Upper lobe of left lung (tissue), 6 donors: ENCODE measurements around the gene FKBP6. TPM values are rescaled to one million over a fixed set of nuclear protein-coding genes. Genes with fewer than 3 reads are reported as not detected.
A peak's percentile ranks its signal among the peaks of the same experiment; 100 is the strongest.
"Not testable (repeated sequence)": the region's sequence is repeated elsewhere in the genome, so short reads cannot be mapped to it uniquely, and the experiment has no call there.

Source experiments
- ATAC-seq, 2 donors: fragments of 200-7000 bp; cut with Tn5 transposase; one replicate each; pipeline ENCODE4 v1.9.1; 2022; ENCODE audit warnings: mild to moderate bottlenecking in 2 of 2, moderate library complexity in 2 of 2; ENCODE audit not compliant: low FRiP score in 2 of 2
- DNase-seq, 2 donors: peaks; one replicate each; pipeline ENCODE4 v3.0.0-alpha.2; 2019 to 2020
- H3K27ac ChIP-seq, 4 donors: fragments of 200-600 bp; sonication (generic); one replicate each; pipeline ENCODE4 v1.5.1; 2016 to 2019
- H3K27me3 ChIP-seq, 4 donors: fragments of 200-600 bp; sonication (generic); one replicate each; pipeline ENCODE4 v1.5.1; 2017 to 2019
- H3K36me3 ChIP-seq, 4 donors: fragments of 200-600 bp; sonication (generic); one replicate each; pipeline ENCODE4 v1.5.1; 2016 to 2019
- H3K4me1 ChIP-seq, 4 donors: fragments of 200-600 bp; sonication (generic); one replicate each; pipeline ENCODE4 v1.5.1; 2018 to 2019
- H3K4me3 ChIP-seq, 4 donors: fragments of 200-600 bp; sonication (generic); one replicate each; pipeline ENCODE4 v1.5.1; 2017 to 2019; ENCODE audit warnings: mild to moderate bottlenecking in 2 of 4, moderate library complexity in 1 of 4
- H3K9me3 ChIP-seq, 4 donors: fragments of 200-600 bp; sonication (generic); one replicate each; pipeline ENCODE4 v1.5.1; 2018 to 2019
- EP300 ChIP-seq, 4 donors: sonication (generic); formaldehyde crosslinking; IDR thresholded peaks; one replicate each; pipeline ENCODE4 v1.5.1; 2017; ENCODE audit warnings: antibody characterized with exemption in 4 of 4, control low read depth in 2 of 4
- POLR2A ChIP-seq, 4 donors: fragments of 450-650 bp; IDR thresholded peaks; one replicate each; pipeline ENCODE4 v1.5.1; 2016 to 2017; ENCODE audit warnings: antibody characterized with exemption in 4 of 4, mild to moderate bottlenecking in 2 of 4
- POLR2AphosphoS5 ChIP-seq, 2 donors: sonication (generic); formaldehyde crosslinking; IDR thresholded peaks; one replicate each; pipeline ENCODE4 v1.5.1; 2017; ENCODE audit warnings: antibody characterized with exemption in 2 of 2
- WGBS, 2 donors: methylation state at CpG; one replicate each; pipeline ENCODE4 v1.1.5; 2017 to 2018; 5-methylcytosine and 5-hydroxymethylcytosine counted together
- total RNA-seq, 6 donors: library from RNA; depleted of rRNA in 4 of 6; stranded (reverse); fragments of >200 nt in 4 of 6; gene quantifications; one replicate each; pipeline versions ENCODE4 v1.1.0 to v1.2.1, GENCODE V29; 2016 to 2021
- TF ChIP-seq, protein P1 (sequence below), 6 experiments: fragments of 450-650 bp in 4 of 6; fragments of 200-600 bp in 2 of 6; sonication (generic) in 2 of 6; IDR thresholded peaks; one replicate each; pipeline ENCODE4 v1.5.1; 2016 to 2019; ENCODE audit warnings: antibody characterized with exemption in 6 of 6
- donor health status: DM: no; HTN: no; CAD: no; lungs with moderate emphysema.
- donor health status: DM: no; HTN: yes; CAD: no; lungs with severe emphysema.

FKBP6 gene, protein sequence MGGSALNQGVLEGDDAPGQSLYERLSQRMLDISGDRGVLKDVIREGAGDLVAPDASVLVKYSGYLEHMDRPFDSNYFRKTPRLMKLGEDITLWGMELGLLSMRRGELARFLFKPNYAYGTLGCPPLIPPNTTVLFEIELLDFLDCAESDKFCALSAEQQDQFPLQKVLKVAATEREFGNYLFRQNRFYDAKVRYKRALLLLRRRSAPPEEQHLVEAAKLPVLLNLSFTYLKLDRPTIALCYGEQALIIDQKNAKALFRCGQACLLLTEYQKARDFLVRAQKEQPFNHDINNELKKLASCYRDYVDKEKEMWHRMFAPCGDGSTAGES
- under 1 TPM in 1 of 6 donors, not detected in 5; 0.30 TPM for total RNA-seq

GRCh38 chr7:73327922-73328321 is at the start of gene FKBP6, which contains the start of gene TRIM50:
Gene FKBP6, plus strand, starts transcription at chr7:73328161. Its CDS starts 268 bp downstream, at chr7:73328429.
Gene TRIM50, minus strand, starts transcription at chr7:73328082. Its CDS starts 3,295 bp downstream, at chr7:73324787.
- peaks cover 4 to 12% (median 9%) of the 10 kb centered on the region in 4 donors for H3K4me1 ChIP-seq
- H3K27ac ChIP-seq, H3K4me3 ChIP-seq, H3K27me3 ChIP-seq, ATAC-seq, H3K9me3 ChIP-seq, H3K36me3 ChIP-seq: not testable (repeated sequence)
- WGBS, 2 donors = 92 to 95% methylated on average over 42 to 43 of the region's 43 CpGs
- DNase-seq = peak in 1 of 2 donors; percentile 75

- DNase-seq, H3K27me3 ChIP-seq, H3K36me3 ChIP-seq, H3K4me3 ChIP-seq, ATAC-seq, H3K27ac ChIP-seq, H3K9me3 ChIP-seq, H3K4me1 ChIP-seq: not testable (repeated sequence)
- WGBS, 2 donors = no CpG with 5 or more reads among the region's 13 CpGs
Observed at GRCh38 chr7:73297235-73297634, 30.7 kb upstream of the FKBP6 start.

GRCh38 chr7:73297706-73298105 is 30.3 kb upstream of the FKBP6 start:
- H3K27me3 ChIP-seq, H3K9me3 ChIP-seq, H3K36me3 ChIP-seq, H3K4me3 ChIP-seq, H3K4me1 ChIP-seq, DNase-seq, H3K27ac ChIP-seq, ATAC-seq: not testable (repeated sequence)
- WGBS, 2 donors = 96 to 97% methylated on average over 15 to 18 of the region's 27 CpGs

DNA sequence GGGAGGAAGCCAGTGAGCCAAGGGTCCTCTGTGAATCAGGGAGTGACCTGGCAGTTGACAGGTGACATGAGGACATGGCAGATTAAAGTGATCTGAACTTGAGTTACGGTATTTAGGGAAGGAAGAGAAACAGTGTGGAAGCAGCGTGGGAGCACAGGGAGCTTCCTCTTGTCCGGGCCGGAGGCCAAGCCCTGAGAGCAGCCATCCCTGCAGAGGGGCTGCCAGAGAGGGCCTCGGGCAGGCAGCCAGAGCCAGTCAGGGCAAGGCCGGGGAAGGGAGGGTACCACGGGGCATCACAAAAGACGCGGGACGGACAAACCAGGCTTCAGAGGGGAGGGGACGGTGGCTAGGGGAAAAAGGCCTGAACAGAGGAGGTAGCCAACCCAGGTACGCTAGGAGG is 28.1 kb upstream of the FKBP6 start:
- not testable (repeated sequence) for H3K27ac ChIP-seq, H3K9me3 ChIP-seq, DNase-seq, ATAC-seq, H3K4me3 ChIP-seq, H3K4me1 ChIP-seq, H3K27me3 ChIP-seq
- H3K36me3 ChIP-seq = peaks cover 4 to 21% (median 19%) of the 10 kb centered on the region in 4 donors
- WGBS, 2 donors = 54% methylated on average over 7 of the region's 12 CpGs; no CpG with 5 or more reads in 1 of the 2 donors

- not testable (repeated sequence) for H3K4me3 ChIP-seq, H3K9me3 ChIP-seq, H3K27ac ChIP-seq, H3K27me3 ChIP-seq, H3K4me1 ChIP-seq, DNase-seq
- WGBS, 2 donors = 90 to 93% methylated on average over 4 to 8 of the region's 14 CpGs
- H3K36me3 ChIP-seq = peaks cover 4 to 32% (median 27%) of the 10 kb centered on the region in 4 donors
- peak in 1 of 2 donors; percentile 28 for ATAC-seq
Observed at GRCh38 chr7:73301108-73301507, 26.9 kb upstream of the FKBP6 start.

- Histone ChIP-seq H3K4me1 (peaks cover 2 to 10% (median 3%) of the 10 kb centered on the region in 4 donors), H3K36me3 (peaks cover 4 to 39% (median 33%) of the 10 kb centered on the region in 4 donors)
- not testable (repeated sequence) for H3K4me3 ChIP-seq, ATAC-seq, H3K27me3 ChIP-seq, H3K9me3 ChIP-seq, H3K27ac ChIP-seq, DNase-seq
- WGBS, 2 donors = 89 to 99% methylated on average over 7 to 10 of the region's 10 CpGs
Observed at GRCh38 chr7:73302846-73303245, 25.1 kb upstream of the FKBP6 start.

- no peak overlapping the region for H3K27ac ChIP-seq
- DNase-seq (peak in 1 of 2 donors; percentile 73), ATAC-seq (no peak)
- TF ChIP-seq POLR2AphosphoS5 (IDR thresholded peaks at IDR 0.05) = no peak
- no peak for TF ChIP-seq EP300 (IDR thresholded peaks at IDR 0.05)
- no peak for TF ChIP-seq POLR2A (IDR thresholded peaks at IDR 0.05)
- TF ChIP-seq, protein P1, sequence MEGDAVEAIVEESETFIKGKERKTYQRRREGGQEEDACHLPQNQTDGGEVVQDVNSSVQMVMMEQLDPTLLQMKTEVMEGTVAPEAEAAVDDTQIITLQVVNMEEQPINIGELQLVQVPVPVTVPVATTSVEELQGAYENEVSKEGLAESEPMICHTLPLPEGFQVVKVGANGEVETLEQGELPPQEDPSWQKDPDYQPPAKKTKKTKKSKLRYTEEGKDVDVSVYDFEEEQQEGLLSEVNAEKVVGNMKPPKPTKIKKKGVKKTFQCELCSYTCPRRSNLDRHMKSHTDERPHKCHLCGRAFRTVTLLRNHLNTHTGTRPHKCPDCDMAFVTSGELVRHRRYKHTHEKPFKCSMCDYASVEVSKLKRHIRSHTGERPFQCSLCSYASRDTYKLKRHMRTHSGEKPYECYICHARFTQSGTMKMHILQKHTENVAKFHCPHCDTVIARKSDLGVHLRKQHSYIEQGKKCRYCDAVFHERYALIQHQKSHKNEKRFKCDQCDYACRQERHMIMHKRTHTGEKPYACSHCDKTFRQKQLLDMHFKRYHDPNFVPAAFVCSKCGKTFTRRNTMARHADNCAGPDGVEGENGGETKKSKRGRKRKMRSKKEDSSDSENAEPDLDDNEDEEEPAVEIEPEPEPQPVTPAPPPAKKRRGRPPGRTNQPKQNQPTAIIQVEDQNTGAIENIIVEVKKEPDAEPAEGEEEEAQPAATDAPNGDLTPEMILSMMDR (IDR thresholded peaks at IDR 0.05) = no peak
- H3K36me3 ChIP-seq = peaks cover 4 to 39% (median 33%) of the 10 kb centered on the region in 4 donors
- peaks cover 3 to 16% (median 8%) of the 10 kb centered on the region in 4 donors for H3K4me1 ChIP-seq
- no peaks in the 10 kb centered on the region for H3K27me3 ChIP-seq
- no peaks in the 10 kb centered on the region for H3K9me3 ChIP-seq
- H3K4me3 ChIP-seq = no peak overlapping the region
- WGBS, 2 donors = 96% methylated on average over 19 to 25 of the region's 26 CpGs
Observed at GRCh38 chr7:73303546-73303945, 24.4 kb upstream of the FKBP6 start.

GRCh38 chr7:73304071-73304470 is 23.9 kb upstream of the FKBP6 start:
- no peaks in the 10 kb centered on the region for H3K9me3 ChIP-seq
- TF ChIP-seq POLR2AphosphoS5 (IDR thresholded peaks at IDR 0.05) = no peak
- no peak for TF ChIP-seq EP300 (IDR thresholded peaks at IDR 0.05)
- TF ChIP-seq, protein P1 (IDR thresholded peaks at IDR 0.05) = no peak
- TF ChIP-seq POLR2A (IDR thresholded peaks at IDR 0.05) = no peak
- H3K27ac ChIP-seq = no peak overlapping the region
- peaks cover 6 to 20% (median 10%) of the 10 kb centered on the region in 4 donors for H3K4me1 ChIP-seq
- peak in 1 of 2 donors; percentile 38 for DNase-seq
- peaks cover 4 to 39% (median 33%) of the 10 kb centered on the region in 4 donors for H3K36me3 ChIP-seq
- WGBS, 2 donors = 94 to 95% methylated on average over 9 to 14 of the region's 14 CpGs
- no peak for ATAC-seq
- H3K4me3 ChIP-seq = no peak overlapping the region
- H3K27me3 ChIP-seq = no peaks in the 10 kb centered on the region

GRCh38 chr7:73304612-73305387 is 23.2 kb upstream of the FKBP6 start:
- 73 to 85% methylated on average over 8 to 9 of the region's 15 CpGs for whole genome bisulfite sequencing, 2 donors
- H3K4me1 ChIP-seq = peaks cover 8 to 24% (median 14%) of the 10 kb centered on the region in 4 donors
- ATAC-seq, H3K27ac ChIP-seq, H3K9me3 ChIP-seq, H3K4me3 ChIP-seq, H3K27me3 ChIP-seq: not testable (repeated sequence)
- peaks cover 4 to 39% (median 33%) of the 10 kb centered on the region in 4 donors for H3K36me3 ChIP-seq
- peak in 1 of 2 donors; percentile 42 for DNase-seq
